Activated CD4-positive, alpha-beta T cell treated with anti-CD3 and anti-CD28 coated beads, Interleukin-2, amount 50 U/mL, for 24 hours (primary cell): ENCODE data around the gene FUT7.

Experiments
- DNase-seq, 2 donors: peaks; one replicate each; pipeline ENCODE4 v3.0.0-alpha.2; 2020; ENCODE audit warnings: low read depth in 1 of 2, low spot score in 1 of 2

Gene FUT7

DNA sequence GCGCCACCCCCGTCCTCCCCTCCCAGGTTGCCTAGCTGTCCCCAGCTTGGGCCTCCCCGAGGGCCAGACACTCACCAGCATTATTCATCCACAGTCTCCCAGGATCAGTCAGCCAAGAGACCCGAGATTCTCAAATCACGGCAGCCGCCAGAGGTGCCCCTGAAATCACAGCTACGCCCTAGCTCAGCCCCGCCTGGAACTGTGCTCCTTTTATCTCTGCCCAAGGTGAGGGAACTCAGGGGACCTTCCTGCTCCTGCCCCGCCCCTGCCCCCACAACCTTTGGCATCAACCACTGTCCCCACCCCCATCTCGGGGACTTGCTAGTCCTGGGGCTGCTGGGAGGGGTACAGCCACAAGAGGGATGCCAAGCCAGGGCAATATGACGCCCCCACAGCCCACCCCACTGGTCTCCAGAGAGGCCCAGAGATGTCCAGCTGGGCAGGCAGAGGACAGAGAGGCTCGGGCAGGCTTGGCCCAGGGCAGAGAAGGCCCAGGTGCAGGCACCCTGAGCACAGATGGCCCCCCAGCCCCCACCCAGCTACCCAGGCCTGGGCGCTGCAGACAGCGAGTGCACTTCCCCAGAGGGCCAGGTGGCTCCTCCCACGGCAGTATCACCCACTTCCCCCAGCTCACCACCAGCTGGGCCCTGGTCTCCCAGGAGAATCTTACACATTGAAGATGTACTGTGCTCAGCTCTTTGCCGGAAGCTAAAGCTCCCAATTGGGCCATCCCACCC lies at the start of gene FUT7:
Gene FUT7, minus strand, starts transcription at position 185 of the 737 bp plus-strand sequence. Its CDS starts 97 bp downstream, at position 88.
- DNase-seq: no peak

GRCh38 chr9:137080260-137081122 lies 48.6 kb upstream of the FUT7 start:
- DNase-seq: no peak

DNA sequence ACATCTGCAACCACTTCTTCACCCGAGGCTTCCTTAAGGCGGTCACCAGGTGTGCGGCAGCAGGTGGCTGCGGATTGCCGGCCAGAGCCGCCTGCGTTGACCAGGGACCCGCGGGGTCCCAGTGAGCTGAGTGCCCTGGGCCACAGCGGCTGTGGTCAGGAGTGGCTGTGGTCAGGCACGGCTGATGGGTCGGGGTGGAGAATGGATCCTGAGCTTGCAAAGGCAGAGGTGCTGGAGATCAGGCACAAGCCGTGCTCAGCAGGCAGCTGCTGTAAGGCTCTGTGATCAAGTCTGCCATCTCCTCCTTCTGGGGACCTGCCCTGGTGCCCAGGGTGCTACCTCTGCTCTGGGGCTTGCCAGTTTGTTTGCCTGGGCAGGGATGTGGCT lies 47.5 kb upstream of the FUT7 start:
- DNase-seq: no peak

GRCh38 chr9:137078701-137079400 lies 47.0 kb upstream of the FUT7 start:
- DNase-seq: no peak

DNA sequence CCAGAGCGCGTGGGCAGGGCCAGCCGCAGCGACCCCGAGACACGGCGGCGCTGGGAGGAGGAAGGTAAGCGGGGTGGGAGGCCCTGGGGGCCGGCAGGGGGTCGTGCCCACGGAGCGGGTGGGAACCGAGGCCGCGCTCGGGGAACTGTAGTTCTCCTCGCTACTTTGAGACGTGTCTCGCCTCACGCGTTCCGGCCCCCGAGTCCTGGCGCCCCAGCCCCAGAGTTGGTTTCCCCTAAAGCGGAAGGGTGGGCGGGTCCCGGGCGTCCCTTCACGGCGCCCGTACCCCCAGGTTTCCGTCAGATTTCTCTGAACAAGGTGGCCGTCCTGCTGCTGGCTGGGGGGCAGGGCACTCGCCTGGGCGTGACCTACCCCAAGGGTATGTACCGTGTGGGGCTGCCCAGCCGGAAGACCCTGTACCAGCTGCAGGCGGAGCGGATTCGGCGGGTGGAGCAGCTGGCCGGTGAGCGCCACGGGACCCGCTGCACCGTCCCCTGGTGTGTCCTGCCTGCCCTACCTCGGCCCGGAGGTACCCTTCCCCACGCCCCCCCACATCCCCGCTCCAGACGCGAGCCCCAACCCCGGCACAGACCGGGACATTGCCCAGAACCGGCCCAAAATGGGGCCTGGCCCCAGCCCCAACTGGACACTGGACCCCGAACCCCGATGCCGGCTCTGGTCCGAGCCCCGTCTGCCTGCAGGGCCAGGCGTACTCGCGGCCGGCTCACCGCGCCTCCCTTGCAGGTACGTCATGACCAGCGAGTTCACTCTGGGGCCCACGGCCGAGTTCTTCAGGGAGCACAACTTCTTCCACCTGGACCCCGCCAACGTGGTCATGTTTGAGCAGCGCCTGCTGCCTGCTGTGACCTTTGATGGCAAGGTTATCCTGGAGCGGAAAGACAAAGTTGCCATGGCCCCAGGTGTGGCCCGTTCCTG lies 46.1 kb upstream of the FUT7 start:
- DNase-seq: no peak

DNA sequence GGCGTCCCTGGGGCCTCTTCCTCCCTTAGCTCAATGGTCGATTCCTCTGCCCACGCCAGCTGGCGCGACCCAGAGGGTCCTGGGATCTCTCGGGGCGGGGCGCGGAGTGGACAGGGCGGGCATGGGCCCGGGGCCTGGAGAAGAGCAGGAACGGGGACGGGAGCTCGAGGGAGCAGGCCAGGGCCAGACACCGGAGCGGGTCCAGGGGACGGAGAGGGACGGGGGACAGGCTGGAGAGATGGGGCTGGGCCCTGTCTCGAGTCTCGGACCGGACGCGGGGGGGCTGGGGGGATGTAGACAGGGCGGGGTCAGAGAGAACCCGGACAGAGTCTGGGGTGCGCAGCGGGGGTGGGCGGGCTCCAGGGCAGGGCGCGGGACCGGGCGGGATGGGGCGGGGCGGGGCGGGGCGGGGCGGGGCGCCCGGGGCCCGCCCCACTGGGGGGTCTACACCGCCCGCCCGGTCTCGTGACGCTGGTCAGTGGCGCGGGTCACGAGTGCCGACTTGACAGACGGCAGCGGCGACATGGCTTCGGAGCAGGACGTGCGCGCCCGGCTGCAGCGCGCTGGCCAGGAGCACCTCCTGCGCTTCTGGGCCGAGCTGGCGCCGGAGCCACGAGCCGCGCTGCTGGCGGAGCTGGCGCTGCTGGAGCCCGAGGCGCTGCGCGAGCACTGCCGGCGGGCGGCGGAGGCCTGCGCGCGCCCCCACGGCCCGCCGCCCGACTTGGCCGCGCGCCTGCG lies 45.3 kb upstream of the FUT7 start, which contains the start of gene UAP1L1:
Gene UAP1L1, plus strand, starts transcription at position 508 of the 738 bp plus-strand sequence. Its CDS starts 16 bp downstream, at position 524.
- DNase-seq: peak in 1 of 2 donors; percentile 18

DNA sequence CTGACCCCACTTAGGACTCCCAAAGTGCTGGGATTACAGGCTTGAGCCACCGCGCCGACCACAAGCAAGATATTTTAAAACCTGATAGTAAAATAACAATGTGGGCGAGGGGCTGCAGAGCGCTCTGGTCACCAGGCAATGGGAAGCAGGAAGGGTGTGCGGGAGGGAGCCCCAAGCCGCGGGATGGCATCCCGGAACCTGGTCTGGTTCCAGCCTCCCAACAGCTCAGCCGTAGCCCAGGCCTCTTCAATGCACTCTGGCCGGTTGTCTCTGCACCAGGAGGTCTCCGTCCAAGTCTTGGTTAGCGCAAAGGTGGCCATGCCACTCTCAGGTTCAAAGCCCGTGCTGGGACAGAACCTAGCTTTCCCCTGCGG lies 44.7 kb upstream of the FUT7 start:
- DNase-seq: no peak

DNA sequence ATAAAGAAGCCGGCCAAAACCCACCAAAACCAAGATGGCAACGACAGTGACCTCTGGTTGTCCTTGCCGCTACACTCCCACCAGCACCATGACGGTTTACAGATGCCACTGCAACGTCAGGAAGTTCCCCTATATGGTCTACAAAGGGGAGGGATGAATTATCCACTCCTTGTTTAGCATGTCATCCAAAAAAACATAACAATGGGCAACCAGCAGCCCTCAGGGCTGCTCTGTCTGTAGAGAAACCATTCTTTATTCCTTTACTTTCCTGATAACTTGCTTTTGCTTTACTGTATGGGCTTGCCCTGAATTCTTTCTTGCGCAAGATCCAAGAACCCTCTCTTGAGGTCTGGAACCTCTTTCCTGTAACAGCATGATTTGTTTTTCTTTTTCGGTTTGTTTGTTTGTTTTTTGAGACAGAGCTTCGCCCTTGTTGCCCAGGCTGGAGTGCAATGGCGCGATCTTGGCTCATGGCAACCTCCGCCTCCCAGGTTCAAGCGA lies 43.4 kb upstream of the FUT7 start:
- no peak for DNase-seq

GRCh38 chr9:137074657-137075274 lies 42.9 kb upstream of the FUT7 start:
- DNase-seq: no peak

DNA sequence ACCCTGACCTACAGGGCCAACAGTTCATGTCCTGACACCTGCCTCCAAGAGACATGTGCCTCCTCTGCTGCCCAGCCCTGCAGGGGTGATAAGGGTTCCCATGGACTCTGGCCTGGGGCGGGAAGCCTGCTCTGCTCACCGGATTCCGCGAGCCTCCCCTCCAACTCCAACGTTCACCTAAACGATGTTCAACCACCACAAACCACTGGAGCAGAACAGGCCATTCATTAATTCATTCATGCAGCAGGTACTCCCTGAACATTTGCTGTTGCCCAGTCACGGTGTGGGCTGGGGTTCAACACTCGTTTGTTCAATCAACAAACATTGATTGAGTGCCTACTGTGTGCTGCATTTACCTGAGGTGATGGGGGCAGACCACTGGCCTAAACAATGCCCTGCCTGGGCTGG lies 42.1 kb upstream of the FUT7 start:
- DNase-seq: no peak

DNA sequence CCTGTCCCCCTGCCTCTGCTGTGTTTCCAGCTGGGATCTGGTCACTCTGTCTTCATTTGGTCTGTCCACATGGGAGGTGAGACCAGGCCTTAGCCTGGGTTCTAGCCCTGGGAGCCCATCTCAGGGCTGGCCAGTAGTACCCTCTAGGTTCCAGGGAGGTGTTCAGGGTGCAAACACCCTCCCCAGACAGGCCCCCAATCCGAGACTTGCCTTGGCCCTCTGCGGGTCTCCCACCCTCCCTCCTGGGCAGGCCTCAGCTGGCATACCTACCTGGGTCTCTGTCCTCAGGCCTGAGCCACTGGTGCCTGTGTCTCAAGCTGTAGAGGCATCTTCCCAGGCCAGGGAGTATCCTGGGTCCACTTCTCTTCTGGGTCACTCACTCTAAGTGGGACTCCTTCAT lies 39.4 kb upstream of the FUT7 start:
- DNase-seq: no peak

GRCh38 chr9:137070906-137071275 lies 39.0 kb upstream of the FUT7 start:
- DNase-seq: no peak

DNA sequence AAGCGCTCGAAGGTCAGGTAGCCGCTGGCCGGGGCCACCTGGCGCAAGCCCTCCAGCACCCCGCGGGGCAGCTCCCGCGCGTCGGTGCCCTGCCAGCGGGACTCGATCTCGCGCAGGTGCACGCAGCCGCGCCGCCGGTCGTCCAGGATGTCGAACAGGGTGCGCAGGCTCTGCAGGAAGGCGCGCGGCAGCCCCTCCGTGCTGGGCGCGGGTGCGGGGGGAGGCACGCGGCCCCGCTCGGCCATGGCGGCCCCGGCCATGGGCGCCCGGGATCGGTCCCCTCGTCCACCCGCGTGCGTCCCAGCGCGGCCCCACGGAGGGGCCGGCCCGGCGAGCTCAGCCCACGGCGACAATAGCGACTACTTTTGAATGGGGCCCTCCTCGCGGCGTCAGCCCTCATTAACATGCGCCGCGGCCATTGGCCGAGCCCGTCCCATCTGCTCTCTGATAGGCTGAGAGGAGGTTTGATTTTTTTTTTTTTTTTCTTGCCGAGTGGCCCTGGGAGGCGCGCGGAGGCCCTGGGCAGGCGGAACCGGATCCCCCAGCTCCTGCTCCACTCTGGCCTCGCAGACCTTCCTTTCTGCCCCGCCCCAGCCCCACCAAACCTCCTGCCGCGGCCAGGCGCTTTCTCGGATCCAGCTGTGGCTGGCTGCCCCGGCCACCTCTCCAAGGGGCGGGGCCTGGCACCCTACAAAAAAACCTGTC lies 38.5 kb upstream of the FUT7 start, which contains the start of gene SAPCD2:
Gene SAPCD2, minus strand, starts transcription at position 357 of the 705 bp plus-strand sequence. Its CDS starts 97 bp downstream, at position 260.
- peak; percentile 55 to 75 for DNase-seq

DNA sequence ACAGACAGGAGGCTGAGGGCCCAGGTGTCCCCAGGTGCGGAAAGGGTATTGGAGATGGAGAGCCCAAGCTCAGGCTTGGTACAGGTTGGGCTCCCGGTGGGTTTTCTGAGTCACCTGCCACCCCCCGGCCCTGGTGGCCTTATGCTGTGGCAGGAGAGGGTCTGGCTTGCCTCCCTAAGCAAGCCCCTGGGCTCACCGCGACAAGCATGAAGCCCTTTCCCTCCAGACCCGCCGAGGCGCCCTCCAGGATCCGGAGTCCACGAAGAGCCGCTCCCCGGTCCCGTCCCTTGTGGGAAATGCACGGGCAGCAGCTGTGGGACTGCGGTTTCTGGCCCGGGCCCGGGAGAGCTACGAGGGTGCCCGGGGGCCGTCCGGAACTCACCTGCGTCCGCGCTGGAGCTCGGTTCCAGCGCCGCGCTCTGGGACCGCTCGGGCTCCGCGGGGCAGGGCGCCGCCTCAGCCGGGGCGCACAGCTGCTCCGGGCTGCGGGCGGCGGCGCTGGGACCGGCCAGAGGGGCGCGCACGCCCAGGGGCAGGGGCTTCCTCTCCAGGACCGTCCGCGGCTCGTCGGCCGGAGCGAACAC lies 37.7 kb upstream of the FUT7 start:
- no peak for DNase-seq

- no peak for DNase-seq
Observed at GRCh38 chr9:137068539-137069507, 36.9 kb upstream of the FUT7 start.

- peak; percentile 72 to 79 for DNase-seq
Observed at GRCh38 chr9:137067860-137068538, 36.1 kb upstream of the FUT7 start.
